ENCODE data around the gene FUT7.

FUT7 gene

DNA sequence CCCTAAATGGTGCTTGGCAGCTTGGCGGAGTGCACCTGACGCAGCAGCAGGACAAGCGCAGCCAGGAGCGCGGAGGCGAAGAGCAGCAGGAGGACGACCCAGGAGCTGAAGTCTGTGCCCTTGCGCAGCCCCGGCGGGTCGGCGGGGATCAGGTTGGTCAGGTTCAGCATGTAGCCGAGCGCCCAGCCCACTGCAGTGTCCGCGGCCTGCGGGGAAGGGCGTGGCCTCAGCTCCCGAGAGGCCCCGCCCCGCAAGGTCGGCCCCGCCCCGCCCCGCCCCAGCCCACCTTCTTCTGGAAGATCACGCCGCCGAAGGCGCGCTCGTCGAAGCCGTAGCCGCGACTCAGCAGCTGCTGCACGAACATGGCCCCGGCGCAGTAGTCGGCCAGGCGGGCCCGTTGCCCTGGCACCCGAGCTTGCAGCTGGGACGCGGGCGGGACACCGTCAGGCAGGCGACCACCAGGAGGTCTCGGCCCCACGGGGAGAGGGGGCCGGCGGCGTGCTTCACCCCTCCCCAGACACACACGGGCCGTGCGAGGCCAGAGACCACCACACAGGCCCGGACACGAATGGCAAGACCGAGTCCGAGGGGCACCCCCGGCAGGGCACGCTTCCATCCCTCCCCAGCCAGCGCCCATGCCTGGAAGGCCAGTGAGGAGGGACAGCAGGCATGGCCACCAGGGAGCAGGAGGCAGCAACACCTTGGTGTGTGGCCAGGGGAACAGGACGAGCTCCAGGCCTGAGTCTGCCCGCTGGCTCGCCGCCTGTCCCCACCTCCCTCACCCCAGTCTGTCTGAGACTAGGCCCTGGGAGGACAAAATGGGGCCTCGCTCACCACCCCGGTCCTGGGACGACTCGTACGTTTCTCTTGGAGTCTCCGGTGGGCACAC is 17.0 kb upstream of the FUT7 start:
- Mint-ChIP-seq H3K4me3 (no peak overlapping the region), H3K27ac (no peak overlapping the region), H3K27me3 (ENCODE audit: low read depth) (peaks cover 55% of the 10 kb centered on the region), H3K36me3 (ENCODE audit: low read depth) (no peaks in the 10 kb centered on the region), H3K4me1 (ENCODE audit: low read depth) (peaks cover 5% of the 10 kb centered on the region), H3K9me3 (no peaks in the 10 kb centered on the region)
- DNase-seq (ENCODE audit: low spot score) = no peak

DNA sequence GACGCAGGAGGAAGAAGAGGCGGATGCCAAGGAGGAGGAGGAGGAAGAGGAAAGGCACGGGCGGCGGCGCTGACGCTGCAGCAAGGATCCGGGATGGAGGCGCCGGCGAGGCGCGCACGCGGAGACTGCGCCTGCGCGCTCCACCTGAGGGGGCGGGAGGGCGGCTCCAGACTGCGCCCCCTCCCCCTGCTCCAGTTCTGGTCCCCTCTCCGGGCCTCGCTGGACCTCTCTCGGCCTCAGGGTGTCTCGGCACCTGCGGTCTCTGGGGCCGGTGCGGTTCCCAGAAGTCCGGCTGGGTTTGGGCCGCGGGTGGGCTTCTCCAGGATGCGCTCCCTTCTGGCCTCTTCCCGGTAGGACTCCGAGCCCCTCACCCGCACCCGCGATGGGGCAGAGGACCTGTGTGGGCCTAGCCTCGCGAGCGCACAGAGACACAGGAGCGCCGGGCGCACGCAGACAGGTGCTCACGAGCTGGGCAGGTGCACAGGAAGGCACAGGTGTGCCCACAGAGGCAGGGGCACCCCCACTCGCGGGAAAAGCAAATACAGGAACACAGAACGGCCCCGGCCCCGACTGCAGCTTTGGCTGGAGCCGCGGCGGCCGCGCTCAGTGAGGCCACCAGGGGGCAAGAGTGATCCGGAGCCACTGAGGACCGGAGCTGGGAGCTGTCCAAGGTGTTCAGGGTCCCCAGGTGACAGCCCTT is 14.3 kb upstream of the FUT7 start, which contains the start of gene NPDC1:
NPDC1 (minus strand) TSS at position 90 of the 700 bp plus-strand sequence. CDS start 188 bp downstream, outside the sequence.
- Mint-ChIP-seq H3K4me1 (ENCODE audit: low read depth) (peaks cover 5% of the 10 kb centered on the region), H3K27ac (no peak within 1 kb of the TSS), H3K36me3 (ENCODE audit: low read depth) (no peaks in the 10 kb centered on the region), H3K9me3 (no peaks in the 10 kb centered on the region), H3K27me3 (ENCODE audit: low read depth) (peaks cover 45% of the 10 kb centered on the region), H3K4me3 (peak within 1 kb of the TSS; percentile 48)
- peak; percentile 77 for DNase-seq (ENCODE audit: low spot score)

DNA sequence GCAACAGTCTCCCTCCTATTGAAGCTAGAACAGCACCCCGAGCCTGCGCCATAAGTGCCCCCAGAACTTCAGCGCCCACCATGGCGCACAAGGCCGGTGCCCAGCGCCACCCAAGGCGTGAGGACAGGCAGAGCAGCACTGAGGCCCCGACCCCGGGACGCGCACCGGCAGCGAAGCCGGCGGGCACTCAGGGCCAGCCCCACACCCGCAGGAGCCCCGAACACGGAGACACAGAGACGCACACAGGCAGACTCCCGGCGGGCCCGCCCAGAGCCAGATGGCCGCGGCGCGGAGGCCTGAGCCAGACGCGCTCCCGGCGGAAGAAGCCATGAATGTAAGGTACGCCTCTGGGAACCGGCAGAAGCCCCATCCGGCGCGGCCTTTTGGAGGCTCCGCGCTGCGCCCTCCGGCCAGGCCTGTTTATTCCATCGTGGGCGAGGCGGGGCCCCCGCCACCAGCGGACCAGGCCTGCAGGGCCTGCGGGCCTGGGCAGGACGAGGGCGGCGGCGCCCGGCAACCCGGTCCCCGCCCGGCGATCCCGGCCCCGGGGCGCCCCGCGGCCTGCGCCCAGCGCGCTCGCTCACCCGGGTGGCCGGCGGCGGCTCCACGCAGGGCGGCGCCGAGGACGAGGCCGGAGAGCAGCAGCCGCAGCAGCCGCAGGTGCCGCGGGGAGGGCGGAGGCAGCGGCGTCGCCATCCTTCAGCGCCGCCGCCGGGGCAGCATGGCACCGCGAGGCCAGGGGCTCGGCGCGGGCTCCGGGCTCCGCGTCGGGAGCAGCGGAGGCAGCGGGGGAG is 13.6 kb upstream of the FUT7 start:
- no peaks in the 10 kb centered on the region for H3K36me3 Mint-ChIP-seq (ENCODE audit: low read depth)
- peak overlapping the region; percentile 48 for H3K4me3 Mint-ChIP-seq
- no peaks in the 10 kb centered on the region for H3K9me3 Mint-ChIP-seq
- H3K27me3 Mint-ChIP-seq (ENCODE audit: low read depth) = peaks cover 43% of the 10 kb centered on the region
- DNase-seq (ENCODE audit: low spot score) = no peak
- no peak overlapping the region for H3K27ac Mint-ChIP-seq
- H3K4me1 Mint-ChIP-seq (ENCODE audit: low read depth) = peaks cover 5% of the 10 kb centered on the region

DNA sequence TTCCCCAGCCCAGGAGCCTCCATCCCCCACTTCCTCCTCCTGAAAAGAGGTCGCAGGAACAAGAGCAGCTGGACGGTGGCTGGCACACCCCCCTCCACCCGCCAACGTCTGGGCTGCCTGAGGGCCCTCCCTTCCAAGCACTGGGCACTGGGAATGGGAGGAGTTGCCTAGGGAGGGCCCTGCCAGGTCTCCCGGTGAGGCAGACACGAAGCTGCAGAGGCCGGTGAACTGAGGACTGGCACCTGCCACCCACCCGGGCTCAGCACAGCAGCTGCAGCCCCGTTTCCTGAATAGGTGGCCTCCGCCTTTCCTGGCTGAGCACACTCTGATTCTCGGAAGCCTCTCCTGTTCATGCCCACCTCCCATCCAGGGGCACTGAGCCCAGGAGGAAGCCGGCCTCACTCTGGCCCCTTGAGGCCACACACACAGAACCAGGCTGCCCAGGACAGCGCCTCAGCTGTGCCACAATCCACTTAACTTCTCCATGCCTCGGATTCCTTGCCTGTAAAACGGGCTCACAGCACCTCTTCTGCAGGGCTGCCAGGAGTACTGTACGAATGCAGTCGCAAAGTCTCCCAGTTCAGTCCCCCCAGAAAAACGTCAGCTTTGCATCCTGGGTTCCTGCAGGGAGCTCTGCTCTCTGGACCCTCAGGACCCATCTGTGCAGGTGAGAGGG is 12.8 kb upstream of the FUT7 start:
- Mint-ChIP-seq H3K9me3 (no peaks in the 10 kb centered on the region), H3K27ac (no peak overlapping the region), H3K4me3 (peak overlapping the region; percentile 48), H3K4me1 (ENCODE audit: low read depth) (peaks cover 5% of the 10 kb centered on the region), H3K36me3 (ENCODE audit: low read depth) (no peaks in the 10 kb centered on the region), H3K27me3 (ENCODE audit: low read depth) (peaks cover 36% of the 10 kb centered on the region)
- no peak for DNase-seq (ENCODE audit: low spot score)

DNA sequence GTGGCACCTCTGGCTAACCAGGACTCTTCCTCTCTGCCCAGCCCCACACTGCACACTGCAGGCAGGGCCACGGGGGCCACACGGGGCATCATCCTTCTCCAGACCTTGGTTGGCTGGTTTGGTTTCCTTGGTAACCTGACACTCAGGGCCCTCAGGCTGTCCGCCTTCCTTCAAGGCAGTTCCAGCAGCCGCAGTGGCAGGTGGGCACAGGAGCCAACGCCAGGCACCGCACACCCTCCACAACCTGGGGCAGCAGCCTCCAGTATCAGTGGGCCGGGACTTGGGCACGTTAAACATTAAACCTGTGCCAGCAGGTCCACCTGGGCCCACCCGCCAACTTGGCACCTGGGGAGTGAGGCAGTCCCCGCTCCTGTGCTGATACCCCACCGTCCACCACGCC is 12.1 kb upstream of the FUT7 start:
- Mint-ChIP-seq H3K27ac (no peak overlapping the region), H3K9me3 (no peaks in the 10 kb centered on the region), H3K4me1 (ENCODE audit: low read depth) (peaks cover 5% of the 10 kb centered on the region), H3K4me3 (no peak overlapping the region), H3K36me3 (ENCODE audit: low read depth) (no peaks in the 10 kb centered on the region), H3K27me3 (ENCODE audit: low read depth) (peaks cover 32% of the 10 kb centered on the region)
- DNase-seq (ENCODE audit: low spot score) = no peak

- no peaks in the 10 kb centered on the region for H3K9me3 Mint-ChIP-seq
- no peak overlapping the region for H3K4me3 Mint-ChIP-seq
- H3K4me1 Mint-ChIP-seq (ENCODE audit: low read depth) = peaks cover 5% of the 10 kb centered on the region
- no peaks in the 10 kb centered on the region for H3K36me3 Mint-ChIP-seq (ENCODE audit: low read depth)
- DNase-seq (ENCODE audit: low spot score) = no peak
- H3K27ac Mint-ChIP-seq = no peak overlapping the region
- peaks cover 30% of the 10 kb centered on the region for H3K27me3 Mint-ChIP-seq (ENCODE audit: low read depth)
Observed at GRCh38 chr9:137042751-137043727, 11.2 kb upstream of the FUT7 start.

- Mint-ChIP-seq H3K27me3 (ENCODE audit: low read depth) (peaks cover 16% of the 10 kb centered on the region), H3K27ac (no peak overlapping the region), H3K4me1 (ENCODE audit: low read depth) (peaks cover 5% of the 10 kb centered on the region), H3K4me3 (no peak overlapping the region), H3K36me3 (ENCODE audit: low read depth) (no peaks in the 10 kb centered on the region), H3K9me3 (no peaks in the 10 kb centered on the region)
- DNase-seq (ENCODE audit: low spot score) = no peak
Observed at GRCh38 chr9:137041124-137041523, 9.2 kb upstream of the FUT7 start.

GRCh38 chr9:137040568-137040967 is 8.7 kb upstream of the FUT7 start:
- no peaks in the 10 kb centered on the region for H3K36me3 Mint-ChIP-seq (ENCODE audit: low read depth)
- peaks cover 5% of the 10 kb centered on the region for H3K4me1 Mint-ChIP-seq (ENCODE audit: low read depth)
- H3K27me3 Mint-ChIP-seq (ENCODE audit: low read depth) = peaks cover 16% of the 10 kb centered on the region
- DNase-seq (ENCODE audit: low spot score) = no peak
- H3K9me3 Mint-ChIP-seq = no peaks in the 10 kb centered on the region
- H3K27ac Mint-ChIP-seq = no peak overlapping the region
- no peak overlapping the region for H3K4me3 Mint-ChIP-seq

DNA sequence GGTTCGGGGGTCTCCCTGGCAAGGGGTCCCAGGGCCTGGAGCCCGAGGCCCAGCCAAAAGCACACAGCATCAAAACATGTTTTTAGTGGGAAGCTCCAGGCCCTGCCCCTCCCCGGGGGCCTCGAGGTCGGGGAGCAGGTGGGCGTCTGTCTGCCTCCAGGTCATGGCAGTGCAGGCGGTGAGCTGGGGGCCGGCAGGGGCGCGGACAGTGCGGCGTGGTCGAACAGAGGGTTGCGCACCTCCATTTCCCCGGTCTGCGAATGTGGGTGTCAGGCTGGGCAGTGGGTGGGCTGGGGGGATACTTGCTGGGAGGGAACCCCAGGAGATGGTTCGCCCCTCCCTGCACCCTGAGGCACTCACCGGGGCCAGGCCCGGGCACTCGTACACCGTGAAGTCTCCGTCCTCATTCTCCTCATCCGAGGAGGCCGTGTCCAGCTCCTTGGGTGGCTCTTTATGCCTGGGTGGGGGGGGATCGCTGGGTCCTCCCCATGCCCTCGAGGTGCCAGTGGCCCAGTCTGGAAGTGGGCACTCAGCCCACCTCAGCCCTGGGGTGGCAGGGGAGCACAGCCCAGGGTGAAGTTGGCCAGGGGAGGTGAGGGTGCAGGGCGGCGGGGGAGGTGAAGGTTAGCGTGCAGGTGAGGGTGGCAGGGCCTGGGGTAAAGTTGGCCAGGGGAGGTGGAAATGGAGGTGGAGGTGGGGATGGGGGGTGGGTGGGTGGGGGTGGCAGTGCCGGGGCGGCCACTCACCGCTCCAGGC is 7.9 kb upstream of the FUT7 start:
- no peak overlapping the region for H3K27ac Mint-ChIP-seq
- H3K9me3 Mint-ChIP-seq = no peaks in the 10 kb centered on the region
- peaks cover 9% of the 10 kb centered on the region for H3K27me3 Mint-ChIP-seq (ENCODE audit: low read depth)
- H3K4me1 Mint-ChIP-seq (ENCODE audit: low read depth) = peaks cover 9% of the 10 kb centered on the region
- no peak for DNase-seq (ENCODE audit: low spot score)
- no peaks in the 10 kb centered on the region for H3K36me3 Mint-ChIP-seq (ENCODE audit: low read depth)
- H3K4me3 Mint-ChIP-seq = no peak overlapping the region

GRCh38 chr9:137038916-137039315 is 7.0 kb upstream of the FUT7 start:
- Mint-ChIP-seq H3K36me3 (ENCODE audit: low read depth) (no peaks in the 10 kb centered on the region), H3K4me3 (no peak overlapping the region), H3K4me1 (ENCODE audit: low read depth) (peaks cover 10% of the 10 kb centered on the region), H3K9me3 (no peaks in the 10 kb centered on the region), H3K27ac (no peak overlapping the region), H3K27me3 (ENCODE audit: low read depth) (peaks cover under 1% of the 10 kb centered on the region)
- DNase-seq (ENCODE audit: low spot score) = no peak

DNA sequence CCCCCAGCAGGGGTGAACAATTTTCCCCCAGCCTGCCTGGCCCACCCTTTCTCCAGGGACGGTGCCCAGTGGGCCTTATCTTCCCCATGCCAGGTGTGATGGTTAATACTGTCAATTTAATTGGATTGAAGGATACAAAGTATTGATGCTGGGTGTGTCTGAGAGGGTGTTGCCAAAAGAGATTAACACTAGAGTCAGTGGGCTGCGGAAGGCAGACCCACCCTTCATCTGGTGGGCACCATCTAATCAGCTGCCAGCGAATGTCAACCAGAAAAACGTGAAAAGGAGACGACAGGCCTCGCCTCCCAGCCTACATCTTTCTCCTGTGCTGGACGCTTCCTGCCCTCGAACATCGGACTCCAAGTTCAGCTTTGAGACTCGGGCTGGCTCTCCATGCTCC is 5.6 kb upstream of the FUT7 start:
- Mint-ChIP-seq H3K9me3 (no peaks in the 10 kb centered on the region), H3K27ac (no peak overlapping the region), H3K36me3 (ENCODE audit: low read depth) (no peaks in the 10 kb centered on the region), H3K4me1 (ENCODE audit: low read depth) (peaks cover 15% of the 10 kb centered on the region), H3K4me3 (no peak overlapping the region), H3K27me3 (ENCODE audit: low read depth) (no peaks in the 10 kb centered on the region)
- no peak for DNase-seq (ENCODE audit: low spot score)

- Mint-ChIP-seq H3K27ac (no peak overlapping the region), H3K9me3 (no peaks in the 10 kb centered on the region), H3K4me3 (no peak overlapping the region), H3K4me1 (ENCODE audit: low read depth) (peaks cover 16% of the 10 kb centered on the region), H3K27me3 (ENCODE audit: low read depth) (no peaks in the 10 kb centered on the region), H3K36me3 (ENCODE audit: low read depth) (no peaks in the 10 kb centered on the region)
- DNase-seq (ENCODE audit: low spot score) = no peak
Observed at GRCh38 chr9:137037035-137037434, 5.1 kb upstream of the FUT7 start.
